ENCODE measurements around the gene CNN2.
"Not testable (repeated sequence)": the region's sequence is repeated elsewhere in the genome, so short reads cannot be mapped to it uniquely, and the experiment has no call there.

Gene CNN2

GRCh38 chr19:1014161-1015060, 12.0 kb upstream of the CNN2 start:
- H3K4me1 Mint-ChIP-seq, result peaks cover 49% of the 10 kb centered on the region
- peaks cover 19% of the 10 kb centered on the region for H3K36me3 Mint-ChIP-seq
- no peaks in the 10 kb centered on the region for H3K9me3 Mint-ChIP-seq
- H3K27me3 Mint-ChIP-seq, result no peaks in the 10 kb centered on the region
- H3K27ac Mint-ChIP-seq, result no peak overlapping the region
- no peak for ATAC-seq
- no peak overlapping the region for H3K4me3 Mint-ChIP-seq

GRCh38 chr19:1015061-1015781, 11.2 kb upstream of the CNN2 start:
- no peaks in the 10 kb centered on the region for H3K27me3 Mint-ChIP-seq
- H3K4me3 Mint-ChIP-seq, result no peak overlapping the region
- H3K27ac Mint-ChIP-seq, result no peak overlapping the region
- H3K9me3 Mint-ChIP-seq, result no peaks in the 10 kb centered on the region
- ATAC-seq, result no peak
- H3K4me1 Mint-ChIP-seq, result peaks cover 57% of the 10 kb centered on the region
- H3K36me3 Mint-ChIP-seq, result peaks cover 12% of the 10 kb centered on the region

GRCh38 chr19:1015782-1016646, 10.4 kb upstream of the CNN2 start:
- Mint-ChIP-seq H3K4me3 (peak overlapping the region; percentile 18), H3K27ac (peak overlapping the region; percentile 94), H3K27me3 (no peaks in the 10 kb centered on the region), H3K4me1 (peaks cover 59% of the 10 kb centered on the region), H3K36me3 (peaks cover 10% of the 10 kb centered on the region), H3K9me3 (no peaks in the 10 kb centered on the region)
- no peak for ATAC-seq

GRCh38 chr19:1016647-1017114, 9.7 kb upstream of the CNN2 start:
- Mint-ChIP-seq H3K9me3 (no peaks in the 10 kb centered on the region), H3K4me3 (peak overlapping the region; percentile 91), H3K4me1 (peaks cover 63% of the 10 kb centered on the region), H3K27me3 (no peaks in the 10 kb centered on the region), H3K27ac (peak overlapping the region; percentile 94), H3K36me3 (peaks cover 7% of the 10 kb centered on the region)
- ATAC-seq, result no peak

- H3K4me1 Mint-ChIP-seq, result peaks cover 65% of the 10 kb centered on the region
- peaks cover 7% of the 10 kb centered on the region for H3K36me3 Mint-ChIP-seq
- peak overlapping the region; percentile 94 for H3K27ac Mint-ChIP-seq
- peak overlapping the region; percentile 91 for H3K4me3 Mint-ChIP-seq
- ATAC-seq, result peak; percentile 21
- H3K27me3 Mint-ChIP-seq, result no peaks in the 10 kb centered on the region
- no peaks in the 10 kb centered on the region for H3K9me3 Mint-ChIP-seq
Observed at GRCh38 chr19:1017115-1017905, 9.1 kb upstream of the CNN2 start.

GRCh38 chr19:1017906-1018305, 8.5 kb upstream of the CNN2 start:
- H3K27me3 Mint-ChIP-seq, result no peaks in the 10 kb centered on the region
- peaks cover 7% of the 10 kb centered on the region for H3K36me3 Mint-ChIP-seq
- no peak for ATAC-seq
- peak overlapping the region; percentile 91 for H3K4me3 Mint-ChIP-seq
- peaks cover 65% of the 10 kb centered on the region for H3K4me1 Mint-ChIP-seq
- peak overlapping the region; percentile 94 for H3K27ac Mint-ChIP-seq
- H3K9me3 Mint-ChIP-seq, result no peaks in the 10 kb centered on the region

GRCh38 chr19:1018393-1018792, 8.0 kb upstream of the CNN2 start:
- peak overlapping the region; percentile 94 for H3K27ac Mint-ChIP-seq
- ATAC-seq, result no peak
- H3K27me3 Mint-ChIP-seq, result no peaks in the 10 kb centered on the region
- H3K36me3 Mint-ChIP-seq, result peaks cover 7% of the 10 kb centered on the region
- H3K4me3 Mint-ChIP-seq, result peak overlapping the region; percentile 91
- H3K9me3 Mint-ChIP-seq, result no peaks in the 10 kb centered on the region
- H3K4me1 Mint-ChIP-seq, result peaks cover 65% of the 10 kb centered on the region

GRCh38 chr19:1018932-1019615, 7.3 kb upstream of the CNN2 start:
- no peaks in the 10 kb centered on the region for H3K9me3 Mint-ChIP-seq
- H3K4me3 Mint-ChIP-seq, result peak overlapping the region; percentile 91
- ATAC-seq, result no peak
- H3K27ac Mint-ChIP-seq, result peak overlapping the region; percentile 94
- peaks cover 7% of the 10 kb centered on the region for H3K36me3 Mint-ChIP-seq
- H3K4me1 Mint-ChIP-seq, result peaks cover 58% of the 10 kb centered on the region
- no peaks in the 10 kb centered on the region for H3K27me3 Mint-ChIP-seq

- Mint-ChIP-seq H3K27ac (peak overlapping the region; percentile 94), H3K9me3 (no peaks in the 10 kb centered on the region), H3K36me3 (peaks cover 7% of the 10 kb centered on the region), H3K4me1 (peaks cover 55% of the 10 kb centered on the region), H3K4me3 (peak overlapping the region; percentile 91), H3K27me3 (no peaks in the 10 kb centered on the region)
- no peak for ATAC-seq
Observed at GRCh38 chr19:1019616-1019961, 6.8 kb upstream of the CNN2 start.

GRCh38 chr19:1019980-1020867, 6.2 kb upstream of the CNN2 start:
- Mint-ChIP-seq H3K4me1 (peaks cover 55% of the 10 kb centered on the region), H3K4me3 (peak overlapping the region; percentile 91), H3K36me3 (peaks cover 7% of the 10 kb centered on the region), H3K27me3 (no peaks in the 10 kb centered on the region), H3K27ac (peak overlapping the region; percentile 94), H3K9me3 (no peaks in the 10 kb centered on the region)
- ATAC-seq, result no peak

GRCh38 chr19:1020868-1021425, 5.5 kb upstream of the CNN2 start, which contains the start of gene TMEM259:
TSS of gene TMEM259 (minus strand) at chr19:1021123. CDS start at chr19:1020996, 127 bp downstream.
- peak within 1 kb of the TSS; percentile 94 for H3K27ac Mint-ChIP-seq
- peak within 1 kb of the TSS; percentile 91 for H3K4me3 Mint-ChIP-seq
- no peaks in the 10 kb centered on the region for H3K27me3 Mint-ChIP-seq
- no peaks in the 10 kb centered on the region for H3K9me3 Mint-ChIP-seq
- ATAC-seq, result peak; percentile 94
- H3K36me3 Mint-ChIP-seq, result peaks cover 7% of the 10 kb centered on the region
- H3K4me1 Mint-ChIP-seq, result peaks cover 53% of the 10 kb centered on the region

GRCh38 chr19:1023883-1024188, 2.6 kb upstream of the CNN2 start:
- H3K36me3 Mint-ChIP-seq, H3K4me3 Mint-ChIP-seq, ATAC-seq, H3K27me3 Mint-ChIP-seq, H3K9me3 Mint-ChIP-seq, H3K27ac Mint-ChIP-seq: not testable (repeated sequence)
- H3K4me1 Mint-ChIP-seq, result peaks cover 32% of the 10 kb centered on the region

GRCh38 chr19:1025080-1025479, 1.3 kb upstream of the CNN2 start:
- peaks cover 26% of the 10 kb centered on the region for H3K4me1 Mint-ChIP-seq
- not testable (repeated sequence) for H3K36me3 Mint-ChIP-seq, H3K4me3 Mint-ChIP-seq, H3K27ac Mint-ChIP-seq, ATAC-seq, H3K27me3 Mint-ChIP-seq, H3K9me3 Mint-ChIP-seq
